ENCODE results near the gene BAHCC1.

BAHCC1 gene

DNA sequence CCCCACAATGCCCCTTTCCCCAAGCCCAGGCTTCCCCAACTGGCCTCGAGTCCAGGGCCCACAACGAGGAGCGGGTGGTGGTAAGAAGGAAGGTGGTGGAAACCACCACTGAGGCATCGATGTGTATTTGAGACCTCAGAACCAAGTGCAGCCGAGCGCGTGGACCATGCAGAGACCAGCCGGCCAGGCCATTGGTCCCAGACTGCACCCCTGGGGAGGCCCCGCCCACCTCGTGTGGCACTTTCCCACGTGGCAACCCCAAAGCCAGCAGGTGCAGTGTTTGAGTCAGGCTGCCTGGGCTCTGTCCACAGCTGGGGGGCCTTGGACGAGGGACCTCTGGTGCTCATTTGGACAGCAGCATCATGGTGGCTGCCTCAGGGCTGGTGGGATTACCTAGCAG lies 28.1 kb upstream of the BAHCC1 start:
- DNase-seq (ENCODE audit: low spot score): no peak

DNA sequence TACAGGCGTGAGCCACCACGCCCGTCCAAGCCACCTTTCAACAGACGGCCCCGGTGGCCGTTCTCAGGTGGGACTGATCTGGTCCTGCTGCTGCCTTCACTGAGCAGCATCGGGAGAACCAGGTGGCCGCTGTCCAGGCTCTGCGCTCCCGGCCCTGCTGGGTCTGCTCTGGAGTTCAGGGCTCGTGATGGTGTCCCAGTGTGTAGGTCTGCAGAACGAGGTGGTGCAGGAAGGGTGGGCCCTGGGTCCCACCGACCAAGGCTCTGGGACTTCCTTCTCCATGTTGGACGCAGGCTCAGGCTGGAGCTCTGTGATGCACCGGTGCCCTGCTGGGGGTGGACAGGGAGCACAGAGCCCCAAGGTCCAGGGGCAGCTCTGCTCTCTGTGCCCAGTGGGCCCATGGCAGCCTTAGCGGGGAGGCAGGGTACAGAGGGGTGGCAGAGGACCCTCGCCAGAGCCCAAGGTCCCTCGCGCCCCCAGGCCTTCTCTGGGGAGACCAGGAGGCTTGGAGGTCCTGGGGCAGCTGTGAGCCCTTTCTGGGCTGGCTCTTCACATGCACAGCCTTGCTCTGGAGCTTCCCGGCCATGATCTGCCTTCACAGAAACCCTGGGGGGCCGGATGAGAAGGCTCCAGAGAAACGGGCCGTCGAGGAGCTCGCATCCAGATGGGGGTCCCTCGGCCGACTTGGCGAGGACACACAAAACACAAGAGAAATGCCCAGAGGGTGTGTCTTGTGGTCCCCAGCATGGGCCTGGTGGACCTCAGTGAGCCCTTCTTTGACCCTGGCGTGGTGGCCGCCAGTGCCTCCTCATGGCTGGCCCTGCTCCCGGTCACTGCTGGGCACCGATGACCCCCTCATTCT lies 26.9 kb upstream of the BAHCC1 start:
- no peak for DNase-seq (ENCODE audit: low spot score)

DNA sequence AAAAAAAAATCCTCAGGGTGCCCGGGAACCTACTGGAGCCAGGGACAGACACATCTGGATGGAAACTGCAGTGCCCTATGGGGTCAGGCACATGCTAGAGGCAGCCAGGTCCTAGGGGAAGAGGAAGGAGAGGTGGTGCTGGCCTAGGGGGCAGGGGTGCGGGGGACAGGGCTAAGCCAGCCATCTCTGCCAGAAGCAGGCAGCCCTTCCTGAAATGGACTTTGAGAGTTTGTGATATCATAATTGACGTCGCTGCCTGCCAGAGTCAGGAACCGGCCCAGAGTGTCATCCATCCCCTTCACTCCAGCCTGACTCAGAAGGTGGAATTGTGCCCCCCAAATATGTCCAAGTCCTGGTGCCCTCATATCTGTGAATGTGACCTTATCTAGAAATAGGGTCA lies 25.0 kb upstream of the BAHCC1 start:
- no peak for DNase-seq (ENCODE audit: low spot score)

DNA sequence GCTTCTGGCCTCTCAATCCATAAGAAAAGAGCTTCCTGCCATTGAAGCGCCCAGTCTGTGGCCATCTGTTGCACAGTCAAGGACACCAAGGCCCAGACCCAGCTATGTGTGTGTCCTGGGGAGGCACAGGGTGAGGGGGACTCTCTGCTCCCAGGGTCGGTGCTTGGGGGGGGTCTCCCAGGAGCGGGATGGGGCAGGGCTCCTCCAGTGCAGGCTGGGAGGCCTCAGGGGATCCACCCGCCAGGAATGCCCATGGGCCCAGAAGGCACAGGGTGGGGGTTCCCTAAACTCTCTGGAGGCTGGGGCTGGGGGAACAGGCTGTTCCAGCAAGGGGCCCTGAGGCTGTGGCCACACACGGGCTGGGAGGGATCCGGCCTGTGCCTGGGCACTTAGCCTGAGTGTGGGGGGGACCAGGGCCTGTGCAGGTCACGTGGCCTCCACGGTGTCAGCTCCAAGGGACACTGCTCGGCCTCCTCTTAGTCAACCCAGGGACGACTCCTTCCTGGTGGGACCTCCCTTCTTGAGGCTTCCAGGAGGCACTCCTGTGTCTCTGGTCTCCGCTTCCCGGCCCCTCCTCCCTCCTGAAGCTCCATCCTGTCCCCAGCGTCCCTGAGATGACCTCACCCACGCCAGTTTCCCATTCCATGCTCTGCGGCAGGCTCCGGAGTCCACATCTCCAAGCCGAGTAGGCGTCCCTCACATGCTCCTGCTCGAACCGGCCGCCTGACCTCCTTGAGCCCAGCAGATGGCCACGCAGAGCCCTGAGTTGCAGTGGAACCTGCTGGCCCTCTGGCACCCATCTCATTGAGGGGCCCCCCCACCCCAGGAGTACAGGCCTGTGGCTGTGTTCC lies 23.1 kb upstream of the BAHCC1 start:
- no peak for DNase-seq (ENCODE audit: low spot score)

DNA sequence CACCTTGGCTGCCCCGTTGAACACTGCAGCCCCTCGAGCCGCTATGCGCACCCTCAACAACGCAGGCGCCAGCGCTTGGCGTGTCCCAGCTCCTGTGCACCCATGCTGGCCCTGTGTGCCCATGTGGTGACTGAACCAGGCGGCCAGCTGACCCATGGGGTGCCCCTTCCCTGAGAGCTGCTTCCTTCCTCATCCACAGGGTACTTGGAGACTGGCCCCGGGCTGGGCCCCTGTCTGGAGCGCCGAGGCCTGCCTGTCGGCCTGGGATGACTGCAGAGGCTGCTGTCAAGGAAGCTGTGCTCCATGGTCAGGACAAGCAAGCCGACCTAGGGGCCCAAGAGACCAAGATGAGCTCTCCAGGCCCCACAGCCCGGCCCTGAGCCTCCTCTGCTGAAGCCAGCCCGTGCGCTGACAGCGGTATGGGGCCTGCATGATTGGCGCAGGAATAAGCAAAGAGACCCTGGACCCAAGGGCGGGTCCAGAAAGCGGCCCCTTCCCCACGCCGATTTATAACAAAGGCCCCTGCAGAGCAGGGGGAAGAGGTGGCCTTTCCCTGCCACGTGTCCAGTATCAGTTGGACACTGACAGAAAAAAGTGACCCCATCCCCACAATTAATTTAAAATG lies 21.6 kb upstream of the BAHCC1 start:
- no peak for DNase-seq (ENCODE audit: low spot score)

DNA sequence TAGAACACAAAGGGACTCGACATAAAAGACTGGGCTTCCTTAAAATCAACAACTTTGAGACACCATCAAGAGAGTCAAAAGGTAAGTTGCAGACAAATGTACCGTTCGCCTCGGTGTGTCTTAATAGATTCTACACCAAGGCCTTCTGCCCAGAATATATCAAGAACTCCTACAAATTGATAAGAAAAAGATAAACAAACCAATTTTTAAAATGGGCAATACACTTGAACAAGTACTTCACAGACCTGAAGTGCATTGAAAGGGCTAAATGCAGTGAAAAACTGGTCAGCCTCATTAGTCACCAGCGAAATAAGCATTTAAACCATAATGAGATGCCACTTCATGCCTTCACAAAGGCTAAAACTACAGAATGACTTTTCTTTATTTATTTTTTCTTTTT lies 20.4 kb upstream of the BAHCC1 start:
- DNase-seq (ENCODE audit: low spot score): no peak

DNA sequence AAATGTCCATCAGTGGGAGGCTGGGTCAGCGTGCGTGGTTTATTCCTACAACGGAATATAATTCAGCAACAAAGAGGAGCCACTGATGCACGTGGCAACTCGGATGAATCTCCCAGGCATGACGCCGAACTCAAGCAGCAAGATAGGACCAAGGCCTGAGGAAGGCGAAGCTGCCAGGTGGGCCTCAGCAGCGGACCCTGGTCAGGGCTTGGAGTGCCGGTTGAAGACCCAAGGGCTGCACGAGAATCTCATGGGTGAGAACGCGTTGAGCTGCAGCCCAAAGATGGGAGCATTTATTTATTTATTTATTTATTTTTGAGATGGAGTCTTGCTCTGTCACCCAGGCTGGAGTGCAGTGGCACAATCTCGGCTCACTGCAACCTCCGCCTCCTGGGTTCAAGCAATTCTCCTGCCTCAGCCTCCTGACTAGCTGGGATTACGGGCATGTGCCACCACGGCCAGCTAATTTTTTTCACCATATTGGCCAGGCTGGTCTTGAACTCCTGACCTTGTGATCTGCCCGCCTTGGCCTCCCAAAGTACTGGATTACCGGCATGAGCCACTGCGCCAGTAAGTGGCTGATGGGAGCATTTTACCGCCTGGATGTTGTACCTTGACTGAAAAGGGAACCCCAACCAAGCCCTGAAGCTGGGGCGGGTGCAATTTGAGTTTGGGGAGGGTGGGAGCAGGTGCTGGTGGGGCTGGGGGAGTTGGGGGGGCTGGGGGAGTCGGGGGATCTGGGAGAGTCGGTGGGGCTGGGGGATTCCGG lies 18.1 kb upstream of the BAHCC1 start:
- no peak for DNase-seq (ENCODE audit: low spot score)

DNA sequence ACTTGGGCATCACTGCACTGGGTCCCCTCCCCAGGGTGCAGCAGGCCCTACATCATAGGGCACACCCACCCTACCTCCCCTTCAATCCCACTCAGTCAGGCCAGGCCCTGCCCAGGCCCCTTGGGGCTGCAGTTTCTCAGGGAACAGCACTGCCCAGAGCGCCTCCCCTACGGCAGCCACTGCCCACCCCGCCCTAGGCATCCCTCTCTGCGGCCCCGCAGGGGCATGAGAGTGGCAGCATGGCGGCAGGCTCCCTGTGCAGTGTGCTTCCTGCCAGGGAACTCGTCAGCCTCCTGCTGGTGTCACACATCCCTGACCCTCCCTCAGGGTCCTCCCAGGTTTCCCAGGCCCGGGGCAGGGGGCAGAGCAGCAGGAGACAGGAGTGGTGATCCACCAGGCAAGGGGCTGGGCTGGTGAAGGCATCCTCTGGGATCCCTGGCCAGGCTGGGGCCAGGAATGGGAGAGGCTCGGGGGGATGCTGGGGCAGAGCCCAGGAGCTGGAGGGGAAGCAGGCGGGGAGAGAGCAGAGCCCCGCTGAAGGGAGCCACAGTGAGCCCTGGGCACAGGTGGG lies 16.2 kb upstream of the BAHCC1 start:
- no peak for DNase-seq (ENCODE audit: low spot score)

DNA sequence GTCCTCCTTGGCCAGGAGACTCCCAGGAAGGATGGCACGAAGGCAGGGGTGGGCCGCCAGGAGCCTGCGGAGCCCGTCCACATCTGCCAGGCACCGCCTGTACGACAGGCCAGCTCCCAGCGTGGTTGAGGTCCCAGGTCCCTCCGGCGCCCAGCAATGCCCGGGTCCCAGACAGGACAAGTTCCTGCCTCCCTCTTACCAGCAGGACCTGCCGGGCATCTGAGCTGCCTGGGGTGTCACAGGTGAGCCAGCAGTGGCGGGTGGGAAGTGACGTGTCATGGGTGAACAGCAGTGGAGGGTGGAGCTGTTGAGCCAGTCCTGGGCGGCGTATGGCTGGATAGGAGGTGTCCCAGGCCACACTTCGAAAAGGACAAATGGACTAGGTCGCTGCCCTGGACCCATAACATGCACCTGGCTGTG lies 15.7 kb upstream of the BAHCC1 start:
- DNase-seq (ENCODE audit: low spot score): no peak

DNA sequence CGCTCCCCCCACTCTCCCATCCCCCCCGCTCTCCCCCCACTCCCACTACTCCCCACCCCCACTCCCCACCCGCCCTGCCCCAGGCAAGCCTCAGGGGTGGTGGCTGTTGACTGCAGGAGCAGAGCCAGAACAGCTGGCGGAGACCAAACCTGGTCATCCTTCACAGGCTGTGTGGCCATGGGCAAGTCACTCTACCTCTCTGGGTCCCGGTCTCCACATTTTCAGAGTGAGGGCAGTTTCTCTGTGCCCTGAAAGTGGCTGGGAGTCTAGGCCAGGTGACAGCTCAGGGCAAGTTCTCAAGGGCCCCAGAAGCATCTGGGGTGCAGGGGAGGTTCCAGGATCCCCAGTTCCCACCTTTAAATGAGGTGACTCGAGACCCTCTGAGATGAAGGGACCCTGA lies 15.1 kb upstream of the BAHCC1 start:
- DNase-seq (ENCODE audit: low spot score): no peak

DNA sequence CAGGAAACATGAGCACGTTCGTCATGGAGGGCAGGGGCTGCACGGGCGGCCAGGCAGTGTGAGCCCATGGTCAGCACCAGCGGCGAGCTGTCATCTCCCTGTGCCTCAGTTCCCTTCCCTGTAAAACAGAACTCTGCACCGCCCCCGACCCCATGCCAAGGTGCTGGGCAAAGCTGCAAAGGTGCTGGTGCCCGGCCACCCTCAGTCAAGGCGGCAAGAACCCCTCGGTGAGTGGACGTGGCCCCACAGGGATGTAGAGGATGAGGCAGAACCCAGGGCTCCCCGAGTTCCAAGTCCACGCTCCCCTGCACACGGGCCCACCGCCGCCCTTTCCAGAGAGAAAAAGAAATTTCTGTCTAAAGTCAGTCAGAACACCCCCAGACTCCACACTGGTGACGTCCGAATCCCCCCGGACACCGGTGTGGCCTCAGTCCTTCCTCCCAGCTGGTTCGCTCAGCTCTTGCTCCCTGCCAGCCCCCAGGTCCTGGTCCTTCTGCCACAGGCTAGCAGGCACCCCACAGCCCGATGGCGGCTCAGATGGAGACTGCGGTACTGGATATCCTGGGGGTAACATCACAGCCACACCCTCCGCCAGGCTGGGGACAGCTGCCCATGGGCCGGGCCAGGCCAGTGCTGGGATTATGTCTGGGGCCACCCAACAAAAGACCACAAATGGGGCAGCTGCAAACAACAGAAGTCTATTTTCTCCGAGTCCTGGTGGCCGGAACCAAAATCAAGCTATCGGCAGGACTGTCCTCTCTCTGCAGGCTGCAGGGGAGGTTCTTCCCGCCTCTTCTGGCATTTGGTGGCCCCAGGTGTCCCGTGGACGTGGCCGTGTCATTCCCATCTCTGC lies 14.4 kb upstream of the BAHCC1 start:
- DNase-seq (ENCODE audit: low spot score): no peak

DNA sequence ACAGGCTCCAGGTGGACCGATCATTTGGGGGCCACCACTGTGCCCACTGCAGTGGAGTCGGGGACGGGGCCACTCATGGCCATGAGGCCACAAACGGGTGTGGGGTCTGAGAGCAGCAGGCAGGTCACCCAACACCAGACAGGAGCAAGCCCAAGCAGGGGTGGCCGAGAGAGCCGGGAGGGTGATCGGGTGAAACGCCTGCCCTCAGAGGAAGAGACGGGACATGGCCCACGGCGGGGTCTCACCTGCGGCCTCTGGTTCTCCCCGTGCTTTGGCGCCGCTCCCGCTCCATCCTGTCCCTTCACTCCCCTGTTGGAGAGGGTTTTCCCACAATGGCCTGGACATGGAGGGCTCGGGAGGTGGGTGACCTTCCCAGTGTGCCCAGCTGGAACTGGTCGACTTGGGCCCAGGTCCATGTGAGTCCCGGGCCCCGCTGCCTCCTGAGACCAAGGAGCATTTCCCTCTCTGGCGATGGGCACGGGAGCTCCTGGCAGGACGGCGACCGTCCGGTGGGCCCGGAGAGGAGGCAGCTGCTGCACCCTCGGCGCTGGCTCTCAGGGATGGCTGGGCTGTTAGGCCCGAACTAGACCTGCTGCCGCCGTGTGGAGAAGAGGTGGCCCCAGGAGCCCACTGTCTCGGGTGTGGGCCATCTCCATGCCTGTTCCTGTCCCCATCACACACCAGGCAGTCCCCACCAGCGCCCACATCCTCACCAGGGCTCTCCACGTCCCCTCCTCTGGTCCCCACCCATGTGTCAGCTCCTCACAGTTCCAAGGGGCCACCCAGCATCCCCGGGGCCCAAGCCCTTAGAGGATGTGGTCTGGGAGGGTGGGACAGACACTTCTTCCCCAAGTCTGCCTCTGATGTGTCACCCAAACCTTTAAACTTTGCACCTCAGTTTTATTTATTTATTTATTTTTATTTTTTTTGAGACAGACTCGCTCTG lies 13.4 kb upstream of the BAHCC1 start:
- no peak for DNase-seq (ENCODE audit: low spot score)

DNA sequence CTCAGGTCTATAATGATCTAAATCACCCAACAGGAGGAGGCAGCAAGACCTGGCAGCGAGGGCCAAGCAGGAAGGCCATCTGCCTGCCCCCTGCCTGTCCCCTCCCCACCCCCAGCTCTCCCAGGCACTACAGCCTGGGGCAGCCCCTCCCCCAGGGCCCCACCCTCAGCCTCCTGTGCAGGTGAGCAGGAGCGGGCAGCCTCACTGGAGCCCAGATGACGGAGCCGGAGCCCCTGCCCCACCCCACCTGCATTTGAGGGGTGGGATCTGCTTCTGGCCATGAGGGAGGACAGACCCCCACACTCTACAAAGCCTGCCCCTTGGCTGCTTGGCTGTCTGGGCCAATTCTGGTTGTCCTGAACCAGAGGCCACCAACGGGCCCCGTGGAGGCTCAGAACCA lies 12.4 kb upstream of the BAHCC1 start:
- DNase-seq (ENCODE audit: low spot score): no peak

DNA sequence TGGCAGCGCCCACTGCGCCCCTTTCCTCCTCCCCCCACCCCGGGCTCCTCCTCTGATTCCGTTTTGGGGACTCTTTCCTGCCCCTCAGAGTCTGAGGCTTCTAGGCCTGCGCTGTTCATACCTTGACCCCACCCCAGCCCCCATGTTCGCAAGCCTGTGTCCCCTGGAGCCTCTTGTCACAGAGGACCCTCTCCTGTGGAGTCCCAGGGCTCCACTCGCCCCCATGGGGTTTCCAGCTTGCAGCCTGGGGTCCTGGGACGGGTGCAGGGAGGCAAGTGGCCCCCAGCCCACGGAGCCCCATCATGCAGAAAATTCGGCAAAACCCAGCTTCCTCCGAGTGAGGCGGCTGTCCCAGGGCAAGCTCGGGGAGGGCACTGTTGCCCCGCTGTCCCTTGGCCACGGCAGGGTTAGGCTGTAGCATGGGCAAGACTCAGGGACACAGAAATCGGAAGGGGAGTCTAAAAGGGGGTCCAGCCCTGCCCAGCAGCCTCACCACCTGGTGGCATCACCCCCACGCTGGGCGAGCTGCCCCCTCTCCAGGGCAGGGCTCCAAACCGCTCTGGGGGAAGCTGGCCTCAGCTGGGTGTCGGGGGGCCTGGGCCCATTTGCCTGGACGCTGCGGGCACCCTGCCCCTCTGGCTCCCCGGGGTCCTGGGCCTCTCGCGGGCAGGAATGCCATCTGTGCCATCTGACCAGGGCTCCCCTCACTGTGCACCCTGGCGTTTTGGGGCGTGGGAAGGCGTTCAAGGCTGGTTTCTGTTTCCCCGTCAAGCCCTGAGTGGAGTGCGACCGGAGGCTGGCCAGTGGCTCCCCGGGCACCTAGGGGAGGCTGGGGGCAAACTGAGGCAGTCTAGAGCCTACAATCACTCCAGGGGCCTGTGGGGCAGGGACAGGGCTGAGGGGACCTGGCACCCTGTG lies 11.5 kb upstream of the BAHCC1 start:
- DNase-seq (ENCODE audit: low spot score): no peak

DNA sequence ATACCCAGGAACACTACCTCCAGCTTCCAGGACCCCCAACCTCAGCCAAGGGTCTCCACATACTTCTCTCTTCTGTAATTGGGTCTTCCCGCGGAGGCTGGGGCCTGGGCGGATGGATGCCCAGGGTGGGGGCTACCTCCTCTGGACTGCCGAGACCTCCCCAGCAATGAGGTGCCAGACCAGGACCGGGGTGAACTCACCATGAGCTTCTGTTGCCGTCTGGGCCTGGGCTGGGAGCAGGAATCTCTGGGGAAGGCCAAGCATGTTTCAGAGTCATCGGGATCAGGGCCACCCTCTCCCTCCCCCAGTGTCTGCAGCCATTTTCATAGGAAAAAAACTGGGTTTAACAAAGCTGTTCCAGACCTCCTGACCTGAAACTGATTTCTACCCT lies 10.3 kb upstream of the BAHCC1 start:
- no peak for DNase-seq (ENCODE audit: low spot score)

DNA sequence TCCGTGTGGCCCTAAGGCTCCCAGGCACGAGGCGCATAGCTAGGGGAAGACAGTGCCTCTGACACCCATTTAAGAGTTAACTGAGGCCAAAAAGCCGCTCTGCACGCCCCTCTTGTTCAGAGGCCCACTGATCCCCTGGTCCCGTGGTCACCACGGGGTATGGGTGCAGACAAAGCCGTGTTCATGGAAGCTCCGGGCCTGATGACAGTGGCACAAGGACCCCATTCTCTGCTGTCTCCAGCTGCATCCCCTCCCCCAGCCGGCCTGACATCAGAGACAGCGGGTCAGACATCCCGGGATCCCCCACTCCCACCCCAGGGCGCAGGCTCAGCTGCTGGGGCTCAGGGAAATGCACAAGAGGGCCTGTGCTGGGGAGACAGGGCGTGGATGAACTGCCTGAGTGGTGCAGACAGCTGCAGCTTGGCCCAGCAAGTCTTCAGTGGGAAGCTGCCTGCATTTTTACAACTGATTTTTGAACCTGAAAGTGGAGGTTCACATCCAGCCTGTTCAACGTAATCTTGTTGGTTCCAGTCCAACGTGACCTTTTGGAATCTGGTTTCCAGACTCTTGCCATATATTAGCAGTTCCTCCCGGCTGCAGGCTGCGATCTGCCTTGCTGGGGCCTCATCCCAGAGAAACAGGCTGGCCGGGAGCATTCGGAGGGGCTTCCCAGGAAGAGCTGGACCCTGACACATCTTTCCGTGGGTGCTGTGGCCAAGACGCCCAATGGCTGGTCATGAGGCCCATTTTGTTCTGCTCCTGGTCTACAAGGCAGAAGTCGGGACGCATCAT lies 9.7 kb upstream of the BAHCC1 start:
- DNase-seq (ENCODE audit: low spot score): no peak

DNA sequence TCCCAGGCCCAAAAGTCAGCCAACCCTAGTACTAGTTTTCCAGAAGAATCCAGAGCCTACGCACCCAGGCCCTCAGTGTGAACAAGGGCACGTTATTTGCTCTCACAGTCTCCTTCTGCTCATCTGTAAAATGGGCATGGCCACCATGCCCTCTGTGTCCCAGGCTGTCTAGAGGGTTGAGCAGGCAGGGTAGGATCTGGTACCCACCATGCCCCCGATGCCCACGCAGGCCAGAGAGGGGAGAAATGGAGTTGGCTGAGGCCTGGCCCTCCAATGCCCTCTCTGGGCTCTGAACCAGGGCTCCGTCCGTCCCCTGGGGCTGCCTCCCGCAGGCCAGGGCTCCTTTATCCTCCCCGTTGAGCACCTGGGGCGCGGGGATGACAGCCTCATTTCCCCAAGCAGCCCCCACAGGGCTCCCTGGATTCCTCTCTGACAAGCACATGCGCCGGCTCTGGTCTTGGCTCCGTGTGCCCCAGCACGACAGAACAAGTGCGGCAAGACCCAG lies 9.1 kb upstream of the BAHCC1 start:
- no peak for DNase-seq (ENCODE audit: low spot score)

Measured in SK-N-DZ (cell line).